Mucosa of descending colon (tissue), 3 donors: ENCODE measurements around the gene MAGED4. TPM values are rescaled to one million over a fixed set of nuclear protein-coding genes. Genes with fewer than 3 reads are reported as not detected.

Source experiments
- ATAC-seq: fragments of 200-7000 bp; cut with Tn5 transposase; one replicate; pipeline ENCODE4 v1.9.1; 2020; ENCODE audit warnings: mild to moderate bottlenecking, moderate library complexity
- DNase-seq, 3 donors: peaks; one replicate each; pipeline ENCODE4 v3.0.0-alpha.2; 2020
- H3K36me3 ChIP-seq: fragments of 200-600 bp; one replicate; pipeline ENCODE4 v1.8.0; 2021; ENCODE audit warnings: low read depth, mild to moderate bottlenecking
- H3K4me1 ChIP-seq: fragments of 200-600 bp; one replicate; pipeline ENCODE4 v1.8.0; 2021; ENCODE audit warnings: low read depth, mild to moderate bottlenecking
- H3K4me3 ChIP-seq: fragments of 200-600 bp; one replicate; pipeline ENCODE4 v1.8.0; 2021; ENCODE audit warnings: mild to moderate bottlenecking
- H3K9me3 ChIP-seq: fragments of 200-600 bp; one replicate; pipeline ENCODE4 v1.8.0; 2021; ENCODE audit warnings: mild to moderate bottlenecking
- CTCF ChIP-seq: fragments of 200-600 bp; IDR thresholded peaks from one replicate; pipeline ENCODE4 v1.8.0; 2022; ENCODE audit warnings: antibody characterized with exemption, mild to moderate bottlenecking
- intact Hi-C, 2 donors: fragments of 100-400 bp; cut with DNase I in 1 of 2; cut with micrococcal nuclease in 1 of 2; formaldehyde crosslinking; loops; one replicate each; pipeline versions ENCODE4 v1.11.0 to v1.11.1; 2022; cut with DNase I, micrococcal nuclease
- total RNA-seq, 3 donors: library from RNA; stranded (reverse); fragmentation: NEBNext Ultra II Directional in 2 of 3; extraction: Animal tissue kit (Norgen Biotek cat#: 25700) in 2 of 3; gene quantifications; one replicate each; pipeline versions ENCODE4 v1.2.1 to v1.2.4, GENCODE V29; 2021 to 2023
- donor health status: DM: no; HTN: no; CAD: no; lungs with moderate emphysema.
- donor health status: DM: no; HTN: no; CAD: no.
- donor health status: DM: no; HTN: yes; CAD: no.

The MAGED4 gene
- total RNA-seq, 3 donors from 2014 or later = 0.49 to 8.5 (median 0.96) TPM

- no peak for ATAC-seq
- Histone ChIP-seq H3K4me3 (no peak overlapping the region), H3K9me3 (no peaks in the 10 kb centered on the region), H3K4me1 (no peaks in the 10 kb centered on the region), H3K36me3 (no peaks in the 10 kb centered on the region)
- intact Hi-C loops = no loop called here
- DNase-seq = no peak
- no peak for TF ChIP-seq CTCF
Observed at GRCh38 chrX:52213276-52213675, 28.6 kb downstream of the MAGED4 start.

DNA sequence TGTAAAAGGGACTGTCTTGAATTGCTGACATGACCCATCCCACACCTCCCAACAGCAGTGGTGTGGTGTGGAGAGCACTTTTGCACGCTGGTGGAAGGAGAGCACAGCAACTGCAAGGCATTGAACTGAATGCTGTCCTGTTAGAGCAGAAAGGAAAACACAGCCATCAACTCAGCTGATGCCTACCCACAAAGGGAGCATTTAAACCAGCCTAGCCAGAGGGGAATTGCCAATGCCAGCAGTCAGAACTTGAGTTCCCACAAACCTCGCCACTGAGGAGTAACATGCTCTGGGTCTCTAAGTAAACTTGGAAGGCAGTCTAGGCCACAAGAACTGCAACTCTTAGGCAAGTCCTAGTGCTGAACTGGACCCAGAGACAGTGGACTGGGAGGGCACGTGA lies 31.9 kb downstream of the MAGED4 start:
- Histone ChIP-seq H3K9me3 (no peaks in the 10 kb centered on the region), H3K4me3 (no peak overlapping the region), H3K36me3 (no peaks in the 10 kb centered on the region), H3K4me1 (no peaks in the 10 kb centered on the region)
- no peak for DNase-seq
- intact Hi-C loops = no loop called here
- no peak for ATAC-seq
- no peak for TF ChIP-seq CTCF

- ATAC-seq = no peak
- Histone ChIP-seq H3K36me3 (no peaks in the 10 kb centered on the region), H3K4me1 (no peaks in the 10 kb centered on the region), H3K4me3 (no peak overlapping the region), H3K9me3 (no peaks in the 10 kb centered on the region)
- no peak for TF ChIP-seq CTCF
- no peak for DNase-seq
- intact Hi-C loops = no loop called here
Observed at GRCh38 chrX:52217494-52218160, 32.9 kb downstream of the MAGED4 start.

GRCh38 chrX:52220936-52221335 lies 36.2 kb downstream of the MAGED4 start:
- no peaks in the 10 kb centered on the region for H3K9me3 ChIP-seq
- H3K4me1 ChIP-seq = no peaks in the 10 kb centered on the region
- no peaks in the 10 kb centered on the region for H3K36me3 ChIP-seq
- TF ChIP-seq CTCF = no peak
- DNase-seq (no peak), ATAC-seq (no peak)
- intact Hi-C loops = no loop called here
- no peak overlapping the region for H3K4me3 ChIP-seq

Other genes with a start within 250 kb of the MAGED4 start
- 10 to 100 TPM in 1 of 3 donors, 1 to 10 TPM in 2; 3.7 to 15.7 (median 5.4) TPM for gene MAGED4B, start 115.7 kb upstream of the MAGED4 start, total RNA-seq
- gene XAGE2, start 184.1 kb downstream of the MAGED4 start, total RNA-seq = not detected